HUES6 (cell line): ENCODE results near the gene MAPK1.

Source experiments
- H3K27ac ChIP-seq: 2 replicates; pipeline ENCODE4 v1.7.0; 2013; ENCODE audit warnings: low read depth, mild to moderate bottlenecking, low read length, inconsistent platforms
- H3K27me3 ChIP-seq: 2 replicates; pipeline ENCODE4 v1.6.1; 2013; ENCODE audit warnings: low read length; ENCODE audit not compliant: control insufficient read depth, insufficient read depth
- H3K36me3 ChIP-seq: 2 replicates; pipeline ENCODE4 v1.6.1; 2013; ENCODE audit warnings: low read length; ENCODE audit not compliant: control insufficient read depth, insufficient read depth
- H3K4me1 ChIP-seq: 2 replicates; pipeline ENCODE4 v1.6.1; 2013; ENCODE audit warnings: low read length; ENCODE audit not compliant: control insufficient read depth, insufficient read depth
- H3K4me3 ChIP-seq: 2 replicates; pipeline ENCODE4 v1.5.1; 2013; ENCODE audit warnings: low read depth, low read length
- H3K9ac ChIP-seq: one replicate; pipeline ENCODE4 v1.6.1; 2013; ENCODE audit warnings: mild to moderate bottlenecking, low read length
- H3K9me3 ChIP-seq: 2 replicates; pipeline ENCODE4 v1.6.1; 2013; ENCODE audit warnings: low read depth, low read length; ENCODE audit not compliant: control insufficient read depth, insufficient read depth

The MAPK1 gene

GRCh38 chr22:21778705-21779363, 88.6 kb downstream of the MAPK1 start:
- no peaks in the 10 kb centered on the region for H3K4me1 ChIP-seq
- peaks cover 37% of the 10 kb centered on the region for H3K36me3 ChIP-seq
- no peak overlapping the region for H3K27ac ChIP-seq

DNA sequence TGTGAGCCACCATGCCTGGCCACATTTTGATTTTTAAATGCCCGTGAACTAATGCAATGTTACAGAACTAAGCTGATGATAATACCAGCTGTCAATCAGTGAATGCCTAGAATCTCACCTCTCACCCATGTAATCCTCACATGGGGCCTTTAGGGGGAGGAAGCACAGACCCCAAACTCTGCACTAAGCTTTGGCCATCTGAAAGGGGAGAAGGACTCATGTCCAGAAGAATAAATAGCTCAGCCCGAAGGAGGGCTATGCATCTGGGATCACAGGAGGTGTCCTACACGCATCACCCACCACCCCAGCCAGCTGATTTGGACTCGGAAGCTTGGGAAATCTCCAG, 95.8 kb downstream of the MAPK1 start:
- no peaks in the 10 kb centered on the region for H3K4me1 ChIP-seq
- H3K27me3 ChIP-seq: no peaks in the 10 kb centered on the region
- H3K4me3 ChIP-seq: no peak overlapping the region
- no peak overlapping the region for H3K27ac ChIP-seq
- no peak overlapping the region for H3K9ac ChIP-seq
- no peaks in the 10 kb centered on the region for H3K9me3 ChIP-seq
- H3K36me3 ChIP-seq: peaks cover 69% of the 10 kb centered on the region

More at GRCh38 chr22:21778705-21779363, 88.6 kb downstream of the MAPK1 start:
- Histone ChIP-seq H3K9me3 (no peaks in the 10 kb centered on the region), H3K9ac (no peak overlapping the region), H3K27me3 (no peaks in the 10 kb centered on the region), H3K4me3 (no peak overlapping the region)

GRCh38 chr22:21768435-21768834, 99.0 kb downstream of the MAPK1 start:
- H3K36me3 ChIP-seq: peaks cover 91% of the 10 kb centered on the region
- no peak overlapping the region for H3K9ac ChIP-seq
- H3K9me3 ChIP-seq: no peaks in the 10 kb centered on the region
- no peaks in the 10 kb centered on the region for H3K27me3 ChIP-seq
- H3K4me3 ChIP-seq: no peak overlapping the region
- no peaks in the 10 kb centered on the region for H3K4me1 ChIP-seq
- H3K27ac ChIP-seq: no peak overlapping the region

DNA sequence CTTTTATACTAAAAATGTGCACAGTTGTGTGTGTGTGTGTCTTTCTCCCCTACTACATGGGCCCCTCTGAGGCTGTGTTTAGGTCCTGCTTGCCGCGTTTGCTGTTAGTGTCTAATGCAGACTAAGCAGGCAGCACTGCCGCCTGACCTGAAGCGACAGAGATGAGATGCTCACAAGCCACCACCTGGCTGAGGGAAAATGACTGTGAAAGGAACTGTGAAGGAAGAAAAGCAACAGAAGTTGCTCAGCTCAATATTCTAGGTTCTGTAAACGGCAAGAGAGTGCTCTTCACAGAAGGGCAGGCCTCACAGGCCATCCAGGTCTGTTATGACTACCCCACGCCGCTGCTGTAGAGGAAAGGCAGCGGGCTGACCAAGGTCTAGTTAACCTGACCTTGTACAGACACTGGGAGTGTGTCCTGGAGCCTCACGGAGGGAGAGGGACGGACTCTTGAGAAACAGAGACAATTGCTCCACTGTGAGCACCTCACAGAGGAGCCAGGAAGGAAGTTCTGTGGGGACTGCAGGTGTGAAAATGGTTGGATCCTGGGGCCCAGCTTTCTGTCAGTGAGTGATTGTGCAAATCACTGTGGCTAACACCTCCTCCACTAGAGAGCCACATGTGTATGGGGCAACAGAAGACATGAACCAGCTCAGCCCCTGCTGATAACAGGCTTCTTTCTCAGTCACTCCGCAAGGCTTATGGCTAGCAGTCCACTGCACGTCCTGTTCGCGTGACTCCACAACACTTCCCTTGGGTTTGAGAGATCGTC, 100.6 kb downstream of the MAPK1 start:
- Histone ChIP-seq H3K9ac (no peak overlapping the region), H3K4me1 (no peaks in the 10 kb centered on the region), H3K27me3 (no peaks in the 10 kb centered on the region), H3K36me3 (peaks cover 95% of the 10 kb centered on the region), H3K4me3 (no peak overlapping the region), H3K9me3 (no peaks in the 10 kb centered on the region), H3K27ac (no peak overlapping the region)

DNA sequence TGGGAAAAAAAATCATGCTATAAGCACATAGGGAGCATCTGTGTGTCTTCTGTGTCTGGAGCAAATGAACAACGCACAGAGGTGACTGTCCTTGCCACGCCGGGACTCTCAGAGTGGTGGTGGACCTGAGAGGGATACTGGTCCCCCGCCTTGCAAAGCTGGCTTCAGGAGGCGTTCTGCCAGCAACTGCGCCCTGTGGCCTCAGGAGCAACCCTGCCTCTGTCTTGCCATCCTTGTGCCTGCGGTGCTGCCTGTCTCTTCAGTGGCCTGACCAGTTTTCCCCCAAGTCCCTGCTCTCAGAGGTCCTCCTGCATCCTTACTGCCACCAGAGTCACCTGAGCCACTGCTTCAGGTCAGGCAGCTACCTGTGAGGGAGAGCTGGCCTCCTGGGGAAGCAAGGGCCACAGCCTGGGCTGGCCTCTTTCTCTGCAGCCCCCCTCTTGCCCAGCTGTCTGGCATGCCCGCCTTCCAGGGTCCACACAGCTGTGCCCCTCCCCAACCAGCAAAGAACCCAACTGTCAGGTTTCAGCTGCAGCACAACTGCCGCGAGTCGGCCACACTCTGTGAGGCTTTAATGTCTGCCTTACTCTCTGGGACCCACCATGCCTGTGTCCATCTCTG, 101.4 kb downstream of the MAPK1 start:
- no peaks in the 10 kb centered on the region for H3K9me3 ChIP-seq
- peaks cover 95% of the 10 kb centered on the region for H3K36me3 ChIP-seq
- H3K4me3 ChIP-seq: no peak overlapping the region
- H3K9ac ChIP-seq: no peak overlapping the region
- H3K27ac ChIP-seq: no peak overlapping the region
- H3K27me3 ChIP-seq: no peaks in the 10 kb centered on the region
- no peaks in the 10 kb centered on the region for H3K4me1 ChIP-seq

GRCh38 chr22:21764038-21764804, 103.2 kb downstream of the MAPK1 start:
- Histone ChIP-seq H3K27me3 (no peaks in the 10 kb centered on the region), H3K27ac (no peak overlapping the region), H3K4me3 (no peak overlapping the region), H3K9me3 (no peaks in the 10 kb centered on the region), H3K36me3 (peaks cover 80% of the 10 kb centered on the region), H3K9ac (no peak overlapping the region), H3K4me1 (no peaks in the 10 kb centered on the region)

DNA sequence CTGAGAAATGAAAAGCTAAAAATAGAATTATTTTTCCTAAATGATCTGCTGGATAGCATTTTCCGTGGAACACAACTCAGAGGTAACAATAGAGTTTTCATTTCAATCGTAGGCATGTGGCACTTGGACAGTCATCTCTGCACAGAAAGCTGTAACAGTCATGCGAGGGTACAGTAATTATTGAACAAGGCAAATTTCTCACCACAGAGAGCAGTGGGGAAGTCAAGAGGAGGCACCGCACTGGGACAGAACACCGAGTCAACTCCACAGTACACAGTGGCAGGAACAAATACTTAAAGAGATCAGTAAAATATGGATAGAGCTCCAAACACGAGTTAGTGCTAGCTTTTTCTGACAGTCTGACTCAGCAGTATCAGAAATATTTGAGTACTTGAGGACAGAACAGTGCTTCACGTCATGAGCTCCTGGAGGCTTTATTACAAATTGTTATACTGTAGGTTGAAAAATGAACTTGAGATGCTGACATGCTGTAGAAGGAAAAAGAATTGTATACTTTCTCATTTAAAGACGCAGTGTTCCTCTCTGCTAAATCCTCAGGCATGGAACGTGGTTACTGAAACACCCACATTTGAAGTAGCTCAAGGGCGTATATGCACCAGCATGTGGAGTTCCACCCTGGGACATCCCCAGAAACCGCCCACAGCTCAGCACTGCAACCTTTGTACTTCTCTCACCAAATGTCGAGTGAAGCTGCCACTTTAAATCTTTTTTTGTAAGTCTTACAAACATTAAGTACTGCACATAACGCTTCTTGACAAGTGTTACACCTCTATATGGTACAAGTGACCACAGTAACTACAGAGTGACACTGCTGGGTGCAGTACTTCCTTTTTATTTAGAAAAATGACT, 104.5 kb downstream of the MAPK1 start:
- Histone ChIP-seq H3K27ac (no peak overlapping the region), H3K27me3 (no peaks in the 10 kb centered on the region), H3K4me1 (no peaks in the 10 kb centered on the region), H3K4me3 (no peak overlapping the region), H3K9me3 (no peaks in the 10 kb centered on the region), H3K9ac (no peak overlapping the region), H3K36me3 (peaks cover 81% of the 10 kb centered on the region)

- Histone ChIP-seq H3K9me3 (no peaks in the 10 kb centered on the region), H3K4me1 (no peaks in the 10 kb centered on the region), H3K27ac (no peak overlapping the region), H3K27me3 (no peaks in the 10 kb centered on the region), H3K9ac (no peak overlapping the region), H3K4me3 (no peak overlapping the region), H3K36me3 (peaks cover 76% of the 10 kb centered on the region)
Observed at GRCh38 chr22:21761994-21762680, 105.3 kb downstream of the MAPK1 start.

- no peaks in the 10 kb centered on the region for H3K9me3 ChIP-seq
- no peak overlapping the region for H3K9ac ChIP-seq
- no peak overlapping the region for H3K4me3 ChIP-seq
- H3K27me3 ChIP-seq: no peaks in the 10 kb centered on the region
- H3K36me3 ChIP-seq: peaks cover 67% of the 10 kb centered on the region
- H3K4me1 ChIP-seq: no peaks in the 10 kb centered on the region
- no peak overlapping the region for H3K27ac ChIP-seq
Observed at GRCh38 chr22:21761086-21761485, 106.4 kb downstream of the MAPK1 start.

GRCh38 chr22:21760640-21761039, 106.8 kb downstream of the MAPK1 start:
- no peaks in the 10 kb centered on the region for H3K4me1 ChIP-seq
- H3K27ac ChIP-seq: no peak overlapping the region
- H3K9me3 ChIP-seq: no peaks in the 10 kb centered on the region
- no peak overlapping the region for H3K4me3 ChIP-seq
- H3K9ac ChIP-seq: no peak overlapping the region
- no peaks in the 10 kb centered on the region for H3K27me3 ChIP-seq
- H3K36me3 ChIP-seq: peaks cover 62% of the 10 kb centered on the region
